Endodermal cell (in vitro differentiated cells): ENCODE measurements around the gene DPYSL4. TPM values are rescaled to one million over a fixed set of nuclear protein-coding genes. Genes with fewer than 3 reads are reported as not detected.

Experiments
- DNase-seq: peaks from one replicate; pipeline ENCODE4 v3.0.0-alpha.2; 2017
- H3K27ac ChIP-seq: 2 replicates; pipeline ENCODE4 v1.5.1; 2013; ENCODE audit warnings: mild to moderate bottlenecking, low read depth, low read length, moderate library complexity
- H3K27me3 ChIP-seq: 2 replicates; pipeline ENCODE4 v1.6.1; 2013; ENCODE audit warnings: mild to moderate bottlenecking, low read length, moderate library complexity; ENCODE audit not compliant: insufficient read depth, control insufficient read depth, poor library complexity, severe bottlenecking
- H3K36me3 ChIP-seq: 2 replicates; pipeline ENCODE4 v1.7.0; 2013; ENCODE audit warnings: mild to moderate bottlenecking, low read length, moderate library complexity; ENCODE audit not compliant: control insufficient read depth, insufficient read depth
- H3K4me1 ChIP-seq: one replicate; pipeline ENCODE4 v1.7.0; 2013; ENCODE audit warnings: low read length; ENCODE audit not compliant: control insufficient read depth, insufficient read depth
- H3K4me3 ChIP-seq: 2 replicates; pipeline ENCODE4 v1.5.1; 2013; ENCODE audit warnings: mild to moderate bottlenecking, low read length, moderate library complexity
- H3K9ac ChIP-seq: 2 replicates; pipeline ENCODE4 v1.6.1; 2013; ENCODE audit warnings: mild to moderate bottlenecking, low read length, moderate library complexity; ENCODE audit not compliant: poor library complexity, severe bottlenecking; ENCODE audit errors: extremely low read depth
- H3K9me3 ChIP-seq: 2 replicates; pipeline ENCODE4 v1.6.1; 2013; ENCODE audit warnings: mild to moderate bottlenecking, low read length, moderate library complexity; ENCODE audit not compliant: control insufficient read depth
- H3K27ac Mint-ChIP-seq: 2 replicates; pipeline ENCODE4 v1.8.0; 2020; ENCODE audit warnings: mixed read lengths
- H3K27me3 Mint-ChIP-seq: 2 replicates; pipeline ENCODE4 v1.8.0; 2021; ENCODE audit warnings: mild to moderate bottlenecking, mixed read lengths; ENCODE audit not compliant: insufficient read depth
- H3K36me3 Mint-ChIP-seq: 2 replicates; pipeline ENCODE4 v1.8.0; 2020; ENCODE audit warnings: low read depth, mixed read lengths
- H3K4me1 Mint-ChIP-seq: 2 replicates; pipeline ENCODE4 v1.8.0; 2020; ENCODE audit warnings: mixed read lengths
- H3K4me3 Mint-ChIP-seq: 2 replicates; pipeline ENCODE4 v1.8.0; 2020; ENCODE audit warnings: mild to moderate bottlenecking, moderate library complexity, mixed read lengths
- H3K9me3 Mint-ChIP-seq: 2 replicates; pipeline ENCODE4 v1.8.0; 2020; ENCODE audit warnings: mild to moderate bottlenecking, mixed read lengths
- CTCF ChIP-seq: fragments of 200-600 bp; sonication (generic); conservative IDR thresholded peaks from 2 replicates; pipeline ENCODE4 v1.5.0; 2021; ENCODE audit warnings: antibody characterized with exemption, mild to moderate bottlenecking
- WGBS, 2 experiments: methylation state at CpG; one replicate each; pipeline versions ENCODE4 v1.1.5 to v1.1.7; 2013; ENCODE audit warnings: missing lambda C conversion rate in 2 of 2, mixed read lengths in 1 of 2; ENCODE audit not compliant: insufficient coverage in 1 of 2, insufficient read length in 1 of 2; 5-methylcytosine and 5-hydroxymethylcytosine counted together
- total RNA-seq, 2 donors: library from RNA; stranded (reverse); fragmentation: NEBNext Ultra II Directional in 1 of 2; extraction: Animal tissue kit (Norgen Biotek cat#: 25700) in 1 of 2; gene quantifications; 2 replicates in 1 of 2; 3 replicates in 1 of 2; pipeline ENCODE4 v1.2.1, GENCODE V29; 2021

Gene DPYSL4
- total RNA-seq, 2 donors from 2014 or later = 5.1 to 13.5 TPM

DNA sequence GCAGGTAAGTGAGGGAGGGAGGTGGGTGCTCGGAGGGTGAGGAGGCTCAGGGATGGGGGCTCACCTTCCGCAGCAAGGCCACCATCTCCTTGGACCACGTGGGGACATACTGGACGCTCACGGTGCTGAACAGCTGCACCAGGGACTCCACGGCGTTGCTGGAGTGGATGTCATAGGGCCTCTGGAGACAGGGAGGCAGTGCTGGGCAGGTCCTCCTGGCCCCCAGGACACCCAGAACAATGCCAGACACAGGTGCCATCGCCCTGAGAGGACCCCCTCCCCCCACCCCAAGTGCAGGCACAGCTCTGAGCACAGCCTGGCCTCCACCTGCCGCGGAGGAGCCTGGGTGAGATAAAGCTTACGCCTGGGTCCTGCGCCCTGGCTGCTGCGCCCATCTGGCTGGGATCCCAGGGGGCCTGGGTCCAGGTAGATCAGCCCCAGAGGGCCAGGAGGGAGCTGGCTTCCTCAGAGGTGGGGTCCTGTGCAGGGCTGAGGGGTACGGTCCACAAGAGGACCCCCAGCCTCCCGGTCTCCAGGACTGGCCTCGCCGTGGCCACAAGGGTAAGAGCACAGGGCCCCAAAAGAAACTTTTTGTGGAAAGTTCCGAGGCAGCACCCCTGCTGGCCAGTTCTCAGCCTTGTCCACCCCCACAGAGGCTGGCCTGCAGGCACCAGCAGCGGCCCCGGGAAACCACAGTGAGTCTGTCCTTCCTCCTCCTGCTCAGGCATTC is 37.8 kb downstream of the DPYSL4 start:
- Histone ChIP-seq H3K4me1 (no peaks in the 10 kb centered on the region), H3K36me3 (no peaks in the 10 kb centered on the region), H3K27me3 (no peaks in the 10 kb centered on the region), H3K27ac (no peak overlapping the region), H3K9me3 (no peaks in the 10 kb centered on the region), H3K4me3 (no peak overlapping the region), H3K9ac (no peak overlapping the region)
- TF ChIP-seq CTCF = no peak
- DNase-seq = no peak
- no peak overlapping the region for H3K4me3 Mint-ChIP-seq
- H3K36me3 Mint-ChIP-seq = no peaks in the 10 kb centered on the region
- no peak overlapping the region for H3K27ac Mint-ChIP-seq
- H3K4me1 Mint-ChIP-seq = no peaks in the 10 kb centered on the region
- WGBS, 2 experiments = 90 to 97% methylated on average over 10 to 20 of the region's 20 CpGs
- no peaks in the 10 kb centered on the region for H3K27me3 Mint-ChIP-seq
- H3K9me3 Mint-ChIP-seq = no peaks in the 10 kb centered on the region

DNA sequence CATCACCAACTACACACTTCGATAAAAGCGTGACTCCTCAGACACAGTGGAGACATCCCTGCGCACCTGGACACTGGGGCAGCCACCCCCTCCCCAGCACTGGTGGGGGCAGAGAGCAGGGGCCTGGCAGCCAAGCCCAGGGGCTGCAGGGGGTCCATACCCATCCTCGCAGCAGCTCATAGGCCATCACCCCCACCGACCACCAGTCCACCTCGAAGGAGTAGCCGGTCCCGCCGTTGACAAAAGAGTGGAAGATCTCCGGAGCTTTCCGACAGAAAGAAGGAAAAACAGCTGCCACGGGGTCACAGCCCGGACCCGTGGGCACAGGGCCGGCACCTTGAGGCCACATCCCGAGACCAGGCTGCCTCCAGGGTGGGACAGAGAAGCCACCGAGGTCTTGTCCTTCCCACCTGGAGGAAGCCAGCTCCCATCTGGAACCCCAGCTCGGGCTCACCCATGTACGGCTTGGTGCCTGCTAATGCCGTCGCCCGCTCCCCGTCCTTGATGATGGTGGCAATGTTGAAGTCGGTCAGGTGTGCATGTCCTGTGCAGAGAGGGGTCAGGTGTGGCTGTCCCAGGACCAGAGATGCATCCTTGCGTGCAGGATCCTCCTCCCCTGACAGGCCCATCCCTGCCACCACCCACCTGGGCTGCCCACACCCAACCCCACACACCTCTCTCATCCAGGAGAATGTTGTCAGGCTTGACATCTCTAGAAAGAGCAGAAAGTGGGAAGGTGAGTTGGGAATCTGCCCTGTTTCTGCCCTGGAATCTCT is 38.5 kb downstream of the DPYSL4 start:
- H3K9ac ChIP-seq = no peak overlapping the region
- Mint-ChIP-seq H3K9me3 (no peaks in the 10 kb centered on the region), H3K27ac (no peak overlapping the region), H3K4me1 (peaks cover 3% of the 10 kb centered on the region), H3K27me3 (no peaks in the 10 kb centered on the region), H3K36me3 (no peaks in the 10 kb centered on the region), H3K4me3 (no peak overlapping the region)
- no peaks in the 10 kb centered on the region for H3K4me1 ChIP-seq
- no peaks in the 10 kb centered on the region for H3K27me3 ChIP-seq
- DNase-seq = no peak
- TF ChIP-seq CTCF = no peak
- H3K36me3 ChIP-seq = no peaks in the 10 kb centered on the region
- no peaks in the 10 kb centered on the region for H3K9me3 ChIP-seq
- H3K27ac ChIP-seq = no peak overlapping the region
- H3K4me3 ChIP-seq = no peak overlapping the region
- 94 to 98% methylated on average over 14 to 25 of the region's 25 CpGs for WGBS, 2 experiments

- Histone ChIP-seq H3K9ac (no peak overlapping the region), H3K9me3 (no peaks in the 10 kb centered on the region), H3K36me3 (no peaks in the 10 kb centered on the region), H3K27ac (no peak overlapping the region), H3K4me1 (no peaks in the 10 kb centered on the region), H3K4me3 (no peak overlapping the region), H3K27me3 (no peaks in the 10 kb centered on the region)
- WGBS, 2 experiments = 85% methylated on average over 4 to 8 of the region's 8 CpGs
- DNase-seq = no peak
- no peak overlapping the region for H3K4me3 Mint-ChIP-seq
- no peaks in the 10 kb centered on the region for H3K9me3 Mint-ChIP-seq
- no peak for TF ChIP-seq CTCF
- no peaks in the 10 kb centered on the region for H3K27me3 Mint-ChIP-seq
- H3K4me1 Mint-ChIP-seq = peaks cover 3% of the 10 kb centered on the region
- H3K36me3 Mint-ChIP-seq = no peaks in the 10 kb centered on the region
- H3K27ac Mint-ChIP-seq = no peak overlapping the region
Observed at GRCh38 chr10:132225849-132226205, 39.1 kb downstream of the DPYSL4 start.
